Frontal cortex (tissue), 4 donors: ENCODE data around the gene BCL7B. TPM values are rescaled to one million over a fixed set of nuclear protein-coding genes. Genes with fewer than 3 reads are reported as not detected.
"Not testable (repeated sequence)": the region's sequence is repeated elsewhere in the genome, so short reads cannot be mapped to it uniquely, and the experiment has no call there.

Experiments used
- DNase-seq, 2 donors: peaks; one replicate each; pipeline ENCODE4 v3.0.0; 2012; ENCODE audit warnings: low spot score in 2 of 2
- FAIRE-seq: peaks from 2 replicates; lab custom pipeline; 2012; peaks lifted over from hg19 to GRCh38; lab: Jason Lieb, UNC
- total RNA-seq: library from RNA; depleted of rRNA; stranded (reverse); fragments of >200 nt; gene quantifications from one replicate; pipeline ENCODE4 v1.2.3, GENCODE V29; 2014
- donor health status: control.
- donor health status: control.
- donor health status: control.

The BCL7B gene
- total RNA-seq, 1 donor from 2014 or later = 6.5 TPM

- DNase-seq = no peak
- FAIRE-seq = no peak
Measured at GRCh38 chr7:73539709-73540108, 17.8 kb downstream of the BCL7B start.

GRCh38 chr7:73538510-73538909, 19.0 kb downstream of the BCL7B start:
- FAIRE-seq, DNase-seq: not testable (repeated sequence)

- DNase-seq = no peak
- FAIRE-seq = no peak
Measured at GRCh38 chr7:73537051-73537450, 20.4 kb downstream of the BCL7B start.

GRCh38 chr7:73536479-73536878, 21.0 kb downstream of the BCL7B start:
- no peak for DNase-seq
- FAIRE-seq = no peak

- FAIRE-seq, DNase-seq: not testable (repeated sequence)
Measured at GRCh38 chr7:73535918-73536317, 21.6 kb downstream of the BCL7B start.

GRCh38 chr7:73533742-73534141, 23.7 kb downstream of the BCL7B start:
- DNase-seq (no peak), FAIRE-seq (no peak)

- DNase-seq = no peak
- no peak for FAIRE-seq
Measured at GRCh38 chr7:73532224-73532623, 25.3 kb downstream of the BCL7B start.

- no peak for DNase-seq
Measured at GRCh38 chr7:73530800-73531199, 26.7 kb downstream of the BCL7B start.

GRCh38 chr7:73526896-73527821, 30.3 kb downstream of the BCL7B start:
- FAIRE-seq = no peak
- DNase-seq = no peak

More at GRCh38 chr7:73530800-73531199, 26.7 kb downstream of the BCL7B start:
- FAIRE-seq = no peak

GRCh38 chr7:73526158-73526494, 31.4 kb downstream of the BCL7B start:
- not testable (repeated sequence) for FAIRE-seq, DNase-seq

GRCh38 chr7:73522105-73522872, 35.2 kb downstream of the BCL7B start, which contains the start of gene BAZ1B:
Gene BAZ1B, minus strand, starts transcription at chr7:73522293. Its CDS starts 360 bp downstream, at chr7:73521933.
- peak; percentile 98 for DNase-seq
- no peak for FAIRE-seq

- FAIRE-seq = no peak
- DNase-seq = peak; percentile 71 to 85
Measured at GRCh38 chr7:73521636-73522104, 35.8 kb downstream of the BCL7B start.

- FAIRE-seq (no peak), DNase-seq (no peak)
Measured at GRCh38 chr7:73520673-73521635, 36.5 kb downstream of the BCL7B start.

GRCh38 chr7:73519867-73520672, 37.4 kb downstream of the BCL7B start:
- no peak for DNase-seq
- FAIRE-seq = no peak

GRCh38 chr7:73518470-73518869, 39.0 kb downstream of the BCL7B start:
- FAIRE-seq = no peak
- no peak for DNase-seq

GRCh38 chr7:73517241-73517995, 40.1 kb downstream of the BCL7B start:
- FAIRE-seq (no peak), DNase-seq (no peak)

- FAIRE-seq = no peak
Measured at GRCh38 chr7:73515178-73515577, 42.3 kb downstream of the BCL7B start.

More at GRCh38 chr7:73515178-73515577, 42.3 kb downstream of the BCL7B start:
- DNase-seq = no peak
